A673 (cell line): ENCODE data around the gene NDST4.

Experiments used
- CTCF ChIP-seq: fragments of 300-800, 200-600 bp; sonication (generic); conservative IDR thresholded peaks from 2 replicates; pipeline ENCODE4 v1.5.1; 2017; ENCODE audit warnings: low read depth, mild to moderate bottlenecking, antibody characterized with exemption, low read length, moderate library complexity, mixed read lengths
- EZH2 ChIP-seq: fragments of 200-600 bp; sonication (generic); IDR thresholded peaks from 2 replicates; pipeline ENCODE4 v1.6.1; 2017; ENCODE audit warnings: borderline replicate concordance, low read depth, mild to moderate bottlenecking, mixed read lengths, antibody characterized with exemption, low read length; ENCODE audit not compliant: poor library complexity, severe bottlenecking

DNA sequence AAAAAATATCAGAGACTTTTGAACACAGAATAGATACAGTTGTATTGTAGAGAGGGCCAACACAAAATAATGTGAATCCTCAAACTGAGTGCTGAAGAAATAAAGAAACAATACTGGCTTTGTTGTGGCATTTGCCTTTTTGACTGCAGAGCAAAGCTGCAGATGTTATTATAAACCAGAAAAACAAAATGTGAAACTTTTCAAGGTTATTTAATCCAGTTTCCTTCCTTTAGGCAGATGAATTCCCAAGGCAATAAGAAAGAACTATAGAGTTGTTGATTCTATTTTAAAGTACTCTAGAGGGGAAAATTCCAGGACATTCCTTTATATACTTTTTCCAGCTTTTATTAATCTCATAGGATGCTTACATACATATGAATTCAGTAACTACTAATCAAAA, 186.8 kb downstream of the NDST4 start:
- TF ChIP-seq CTCF, result no peak
- TF ChIP-seq EZH2, result no peak
